ENCODE measurements around the gene GMEB2. TPM values are rescaled to one million over a fixed set of nuclear protein-coding genes. Genes with fewer than 3 reads are reported as not detected.

Gene GMEB2
- total RNA-seq, 1 experiment from 2014 or later = 18.8 TPM

DNA sequence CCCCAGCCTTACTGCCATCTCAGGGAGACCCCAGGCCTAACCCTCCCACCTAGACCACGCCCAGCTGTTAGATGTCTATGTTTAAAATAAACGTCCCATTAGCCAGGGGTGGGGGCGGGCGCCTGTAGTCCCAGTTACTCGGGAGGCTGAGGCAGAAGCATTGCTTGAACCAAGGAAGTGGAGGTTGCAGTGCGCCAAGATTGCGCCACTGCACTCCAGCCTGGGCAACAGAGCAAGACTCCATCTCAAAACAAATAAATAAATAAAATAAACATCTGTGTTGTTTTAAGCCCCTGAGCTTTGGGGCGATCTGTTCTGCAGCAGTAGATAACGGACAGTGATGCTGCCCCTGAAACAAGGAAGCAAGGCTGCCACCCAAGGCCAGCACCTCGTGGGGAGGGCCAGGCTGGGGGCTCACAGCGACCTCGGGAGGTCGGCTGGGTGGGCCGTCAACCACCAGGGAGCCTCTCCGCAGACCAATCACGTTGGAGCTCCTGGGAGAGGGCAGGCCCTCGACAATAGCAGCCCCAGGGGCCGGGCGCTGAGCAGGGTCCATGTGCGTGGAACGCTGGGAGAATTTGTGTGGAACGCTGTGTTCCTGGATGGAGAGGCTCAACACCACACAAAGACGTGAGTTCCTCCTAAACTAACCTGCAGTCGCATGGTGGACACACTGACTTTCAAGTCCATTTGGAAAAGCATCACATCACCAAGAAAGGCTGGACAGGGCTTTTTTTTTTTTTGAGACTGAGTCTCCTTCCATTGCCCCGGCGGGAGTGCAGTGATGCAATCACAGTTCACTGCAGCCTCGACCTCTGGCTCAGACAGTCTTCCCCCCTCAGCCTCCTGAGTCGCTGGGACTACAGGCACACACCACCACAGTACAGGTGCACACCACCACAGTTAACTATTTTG, 51.8 kb downstream of the GMEB2 start:
- Mint-ChIP-seq H3K4me3 (ENCODE audit: low read depth, unreplicated experiment) (peak overlapping the region; percentile 88), H3K36me3 (ENCODE audit: insufficient read depth, unreplicated experiment) (peaks cover 29% of the 10 kb centered on the region), H3K9me3 (ENCODE audit: low read depth, unreplicated experiment) (no peaks in the 10 kb centered on the region), H3K27me3 (ENCODE audit: unreplicated experiment) (peaks cover 45% of the 10 kb centered on the region), H3K4me1 (ENCODE audit: low read depth, unreplicated experiment) (no peaks in the 10 kb centered on the region), H3K27ac (ENCODE audit: unreplicated experiment) (peak overlapping the region; percentile 88)
- BruUV-seq (replicated peaks) = no TSS peak
- CTCF ChIA-PET = interaction anchor here (1.1 to 4.2 kb wide), 2 partner anchors 37 to 52 kb away, joined by 3 to 32 read pairs; partner anchors contain the start of genes GMEB2 and PTK6
- TF ChIP-seq, protein P1, sequence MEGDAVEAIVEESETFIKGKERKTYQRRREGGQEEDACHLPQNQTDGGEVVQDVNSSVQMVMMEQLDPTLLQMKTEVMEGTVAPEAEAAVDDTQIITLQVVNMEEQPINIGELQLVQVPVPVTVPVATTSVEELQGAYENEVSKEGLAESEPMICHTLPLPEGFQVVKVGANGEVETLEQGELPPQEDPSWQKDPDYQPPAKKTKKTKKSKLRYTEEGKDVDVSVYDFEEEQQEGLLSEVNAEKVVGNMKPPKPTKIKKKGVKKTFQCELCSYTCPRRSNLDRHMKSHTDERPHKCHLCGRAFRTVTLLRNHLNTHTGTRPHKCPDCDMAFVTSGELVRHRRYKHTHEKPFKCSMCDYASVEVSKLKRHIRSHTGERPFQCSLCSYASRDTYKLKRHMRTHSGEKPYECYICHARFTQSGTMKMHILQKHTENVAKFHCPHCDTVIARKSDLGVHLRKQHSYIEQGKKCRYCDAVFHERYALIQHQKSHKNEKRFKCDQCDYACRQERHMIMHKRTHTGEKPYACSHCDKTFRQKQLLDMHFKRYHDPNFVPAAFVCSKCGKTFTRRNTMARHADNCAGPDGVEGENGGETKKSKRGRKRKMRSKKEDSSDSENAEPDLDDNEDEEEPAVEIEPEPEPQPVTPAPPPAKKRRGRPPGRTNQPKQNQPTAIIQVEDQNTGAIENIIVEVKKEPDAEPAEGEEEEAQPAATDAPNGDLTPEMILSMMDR (IDR thresholded peaks at IDR 0.05; ENCODE audit: unreplicated experiment) = no peak
- no peak for DNase-seq
- intact Hi-C loops (cut with micrococcal nuclease; ENCODE audit: unreplicated experiment) = loop anchor here (5.0 kb wide), 1 partner anchor 38 kb away; the partner anchor contains the start of gene PTK6

DNA sequence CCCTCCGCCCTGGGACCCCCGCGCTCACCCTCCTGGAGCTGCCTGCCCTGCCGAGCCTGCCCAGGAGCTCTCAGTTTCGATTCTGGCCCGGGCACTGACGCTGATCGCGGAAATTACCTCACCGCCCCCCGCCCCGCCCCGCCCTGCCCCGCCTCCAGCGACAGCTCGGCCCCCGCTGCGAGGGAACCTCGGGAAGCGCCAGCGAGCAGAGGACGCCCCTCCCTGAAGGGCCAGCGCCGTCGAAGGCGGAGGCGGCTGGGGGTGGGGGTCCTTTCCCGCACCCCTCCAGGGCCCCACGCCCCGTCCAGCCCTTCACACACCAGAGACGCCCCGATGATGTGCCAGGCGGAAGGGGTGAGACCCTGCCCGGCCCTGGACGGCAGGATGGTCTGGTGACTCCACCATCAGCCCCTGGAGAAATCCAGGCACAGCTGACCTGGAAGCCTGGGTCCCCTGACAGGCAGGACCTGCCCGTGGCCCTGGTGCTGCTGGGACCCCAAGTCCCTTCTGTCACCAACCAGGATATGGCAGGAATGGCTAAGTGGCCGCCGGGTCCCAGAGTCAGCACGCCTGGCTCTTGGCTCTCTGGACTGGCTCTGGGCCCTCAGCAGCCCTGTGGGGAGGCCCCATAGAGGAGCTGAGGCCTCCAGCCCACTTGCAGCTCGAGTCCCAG, 52.6 kb downstream of the GMEB2 start, which contains the start of gene HELZ2:
Gene HELZ2 (minus strand): TSS at position 84 of the 673 bp plus-strand sequence. CDS start 1,854 bp downstream, outside the sequence.
- H3K9me3 Mint-ChIP-seq (ENCODE audit: low read depth, unreplicated experiment) = no peaks in the 10 kb centered on the region
- intact Hi-C loops (cut with micrococcal nuclease; ENCODE audit: unreplicated experiment) = no loop called here
- TF ChIP-seq, protein P1 (IDR thresholded peaks at IDR 0.05; ENCODE audit: unreplicated experiment) = no peak
- H3K4me3 Mint-ChIP-seq (ENCODE audit: low read depth, unreplicated experiment) = peak within 1 kb of the TSS; percentile 88
- H3K27ac Mint-ChIP-seq (ENCODE audit: unreplicated experiment) = peak within 1 kb of the TSS; percentile 88
- H3K36me3 Mint-ChIP-seq (ENCODE audit: insufficient read depth, unreplicated experiment) = peaks cover 37% of the 10 kb centered on the region
- peaks cover 37% of the 10 kb centered on the region for H3K27me3 Mint-ChIP-seq (ENCODE audit: unreplicated experiment)
- CTCF ChIA-PET = interaction anchor here (0.6 to 4.2 kb wide), 10 partner anchors 8 to 384 kb away, joined by 3 to 32 read pairs (median 4); partner anchors contain the start of genes GMEB2 and PTK6
- peak; percentile 85 for DNase-seq
- no peaks in the 10 kb centered on the region for H3K4me1 Mint-ChIP-seq (ENCODE audit: low read depth, unreplicated experiment)
- BruUV-seq (replicated peaks) = TSS peak; percentile 91

DNA sequence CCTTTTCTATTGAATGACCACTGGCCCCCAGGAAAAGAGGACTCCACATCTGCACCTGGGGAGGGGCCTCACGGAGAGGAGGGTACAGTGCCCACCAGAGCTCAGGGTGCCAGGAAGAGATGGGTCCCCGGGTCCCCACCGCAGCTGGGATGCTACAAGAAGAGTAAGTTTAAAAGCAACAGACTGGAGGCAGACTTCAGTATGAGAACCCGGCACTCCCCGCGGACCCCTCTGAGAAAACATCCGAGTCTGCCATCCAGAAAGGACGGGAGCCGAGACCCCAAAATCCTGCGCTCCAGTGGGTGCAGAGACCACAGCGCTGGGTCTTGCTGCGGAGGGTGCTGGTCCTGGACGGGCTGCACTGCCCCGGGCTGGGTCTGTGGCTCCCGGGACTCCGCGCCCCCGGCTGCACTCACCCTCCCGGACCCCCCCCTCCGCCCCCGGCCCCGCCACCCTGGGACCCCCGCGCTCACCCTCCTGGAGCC, 53.2 kb downstream of the GMEB2 start:
- H3K27ac Mint-ChIP-seq (ENCODE audit: unreplicated experiment) = peak overlapping the region; percentile 88
- peaks cover 31% of the 10 kb centered on the region for H3K27me3 Mint-ChIP-seq (ENCODE audit: unreplicated experiment)
- no TSS peak for BruUV-seq (replicated peaks)
- no peaks in the 10 kb centered on the region for H3K4me1 Mint-ChIP-seq (ENCODE audit: low read depth, unreplicated experiment)
- intact Hi-C loops (cut with micrococcal nuclease; ENCODE audit: unreplicated experiment) = no loop called here
- H3K9me3 Mint-ChIP-seq (ENCODE audit: low read depth, unreplicated experiment) = no peaks in the 10 kb centered on the region
- CTCF ChIA-PET = interaction anchor here (0.6 to 4.2 kb wide), 10 partner anchors 9 to 385 kb away, joined by 3 to 32 read pairs (median 4); partner anchors contain the start of genes GMEB2 and PTK6
- DNase-seq = no peak
- TF ChIP-seq, protein P1 (IDR thresholded peaks at IDR 0.05; ENCODE audit: unreplicated experiment) = no peak
- peak overlapping the region; percentile 88 for H3K4me3 Mint-ChIP-seq (ENCODE audit: low read depth, unreplicated experiment)
- peaks cover 41% of the 10 kb centered on the region for H3K36me3 Mint-ChIP-seq (ENCODE audit: insufficient read depth, unreplicated experiment)

Measured in Calu3 (cell line).